NCI-H2081 (cell line): Measurements from ENCODE around the gene SLC16A11.
"Not testable (repeated sequence)": the region's sequence is repeated elsewhere in the genome, so short reads cannot be mapped to it uniquely, and the experiment has no call there.

Source experiments
- DNase-seq, 2 experiments: peaks; one replicate each; lab custom pipeline; 2025; lab: John Stamatoyannopoulos, UW

SLC16A11 gene, protein sequence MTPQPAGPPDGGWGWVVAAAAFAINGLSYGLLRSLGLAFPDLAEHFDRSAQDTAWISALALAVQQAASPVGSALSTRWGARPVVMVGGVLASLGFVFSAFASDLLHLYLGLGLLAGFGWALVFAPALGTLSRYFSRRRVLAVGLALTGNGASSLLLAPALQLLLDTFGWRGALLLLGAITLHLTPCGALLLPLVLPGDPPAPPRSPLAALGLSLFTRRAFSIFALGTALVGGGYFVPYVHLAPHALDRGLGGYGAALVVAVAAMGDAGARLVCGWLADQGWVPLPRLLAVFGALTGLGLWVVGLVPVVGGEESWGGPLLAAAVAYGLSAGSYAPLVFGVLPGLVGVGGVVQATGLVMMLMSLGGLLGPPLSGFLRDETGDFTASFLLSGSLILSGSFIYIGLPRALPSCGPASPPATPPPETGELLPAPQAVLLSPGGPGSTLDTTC

GRCh38 chr17:7043497-7044198 is at the start of gene SLC16A11:
SLC16A11 (minus strand) TSS chr17:7044092; CDS start chr17:7043513, 579 bp downstream.
- DNase-seq: peak; percentile 75 to 84

DNA sequence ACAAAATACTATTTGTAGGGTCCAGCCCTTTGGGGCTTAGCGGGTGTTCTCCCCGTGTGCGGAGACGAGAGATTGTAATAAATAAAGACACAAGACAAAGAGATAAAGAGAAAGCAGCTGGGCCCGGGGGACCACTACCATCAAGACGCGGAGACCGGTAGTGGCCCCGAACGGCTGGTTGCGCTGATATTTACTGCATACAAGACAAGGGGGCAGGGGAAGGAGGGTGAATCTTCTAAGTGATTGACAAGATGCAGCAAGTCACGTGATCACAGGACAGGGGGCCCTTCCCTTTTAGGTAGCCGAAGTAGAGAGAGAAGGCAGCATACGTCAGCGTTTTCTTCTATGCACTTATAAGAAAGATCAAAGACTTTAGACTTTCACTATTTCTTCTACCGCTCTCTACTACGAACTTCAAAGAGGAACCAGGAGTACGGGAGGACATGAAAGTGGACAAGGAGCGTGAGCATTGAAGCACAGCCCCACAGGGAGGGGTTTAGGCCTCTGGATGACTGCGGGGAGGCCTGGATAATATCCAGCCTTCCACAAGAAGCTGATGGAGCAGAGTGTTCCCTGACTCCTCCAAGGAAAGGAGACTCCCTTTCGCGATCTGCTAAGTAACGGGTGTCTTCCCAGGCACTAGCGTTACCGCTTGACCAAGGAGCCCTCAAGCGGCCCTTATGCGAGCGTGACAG is 47.6 kb upstream of the SLC16A11 start:
- DNase-seq: not testable (repeated sequence)

- DNase-seq: not testable (repeated sequence)
These were observed 45.7 kb upstream of the SLC16A11 start for GRCh38 chr17:7089570-7089969.

- DNase-seq: not testable (repeated sequence)
These were observed 44.5 kb upstream of the SLC16A11 start for GRCh38 chr17:7088442-7088841.

- DNase-seq: no peak
These were observed 40.2 kb upstream of the SLC16A11 start for GRCh38 chr17:7084088-7084487.

DNA sequence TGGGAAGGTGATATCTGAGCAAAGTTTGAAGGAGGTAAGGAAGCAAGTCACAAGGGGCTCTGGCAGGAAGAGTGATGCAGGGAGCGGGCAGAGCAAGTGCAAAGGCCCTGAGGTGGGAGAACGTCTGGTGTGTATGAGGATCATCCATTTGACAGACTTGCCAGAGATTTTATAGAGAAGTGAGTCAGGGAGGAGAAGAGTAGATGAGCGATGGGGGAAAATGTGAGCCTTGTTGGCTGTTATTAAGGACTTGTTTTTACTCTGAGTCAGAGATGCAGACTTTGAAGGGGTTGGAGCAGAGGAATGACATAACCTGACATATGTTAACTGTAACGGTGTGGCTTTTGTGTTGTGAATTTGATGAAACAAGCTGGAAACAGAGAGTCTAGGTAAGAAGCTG is 39.7 kb upstream of the SLC16A11 start:
- DNase-seq: no peak

DNA sequence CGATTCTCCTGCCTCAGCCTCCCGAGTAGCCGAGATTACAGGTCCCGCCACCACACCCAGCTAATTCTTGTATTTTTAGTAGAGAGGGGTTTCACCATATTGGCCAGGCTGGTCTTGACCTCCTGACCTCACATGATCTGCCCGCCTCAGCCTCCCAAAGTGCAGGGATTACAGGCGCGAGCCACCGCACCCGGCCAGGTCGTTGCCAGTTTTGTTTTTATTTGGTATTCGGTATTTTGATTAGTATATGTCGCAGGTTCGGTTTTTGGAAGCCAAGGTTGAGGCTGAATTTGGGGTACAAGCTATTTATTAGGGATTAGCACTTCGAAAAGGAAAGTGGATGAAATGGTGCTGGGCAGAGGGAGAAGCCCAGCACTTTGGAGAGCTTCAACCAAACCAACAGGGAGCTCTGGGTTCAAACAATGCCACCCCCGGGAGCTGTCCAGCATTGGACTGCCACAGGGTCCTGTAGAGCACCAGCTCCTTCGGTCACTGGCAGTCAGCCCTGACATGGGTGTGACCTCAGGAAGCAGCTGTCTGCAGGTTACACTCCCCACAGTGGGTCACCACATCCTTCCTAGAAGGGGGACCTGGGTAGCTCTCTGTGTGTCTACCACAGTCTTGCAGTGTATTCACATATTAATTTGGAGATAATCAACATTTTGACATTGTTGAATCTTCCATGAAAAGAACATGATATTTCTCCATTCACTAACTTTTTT is 37.6 kb upstream of the SLC16A11 start:
- DNase-seq: no peak

- DNase-seq: no peak
These were observed 36.7 kb upstream of the SLC16A11 start for GRCh38 chr17:7080456-7081041.

GRCh38 chr17:7079581-7080455 is 35.9 kb upstream of the SLC16A11 start, which contains the start of gene CLEC10A:
CLEC10A (minus strand) TSS chr17:7080251; CDS start chr17:7078812, 1,439 bp downstream.
- DNase-seq: no peak

DNA sequence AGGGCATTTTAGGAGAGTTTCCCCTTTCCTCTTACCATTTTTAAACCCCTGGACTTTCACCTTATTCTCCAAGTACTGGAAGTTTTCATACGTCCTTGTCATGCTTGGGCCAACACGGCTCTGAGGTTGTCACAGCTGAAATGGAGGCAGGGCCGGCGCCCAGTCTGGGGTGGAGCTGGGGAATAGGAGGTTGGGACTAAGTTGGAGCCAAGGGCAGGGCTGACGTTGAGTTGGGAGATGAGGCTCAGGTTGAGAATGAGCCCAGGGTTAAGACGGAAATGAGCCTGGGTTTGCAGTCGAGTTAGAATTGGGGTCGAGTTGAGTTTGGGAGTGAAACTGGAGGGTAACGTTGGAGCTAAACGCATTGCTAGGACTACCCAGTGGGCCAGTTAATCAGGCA is 34.8 kb upstream of the SLC16A11 start:
- DNase-seq: no peak

DNA sequence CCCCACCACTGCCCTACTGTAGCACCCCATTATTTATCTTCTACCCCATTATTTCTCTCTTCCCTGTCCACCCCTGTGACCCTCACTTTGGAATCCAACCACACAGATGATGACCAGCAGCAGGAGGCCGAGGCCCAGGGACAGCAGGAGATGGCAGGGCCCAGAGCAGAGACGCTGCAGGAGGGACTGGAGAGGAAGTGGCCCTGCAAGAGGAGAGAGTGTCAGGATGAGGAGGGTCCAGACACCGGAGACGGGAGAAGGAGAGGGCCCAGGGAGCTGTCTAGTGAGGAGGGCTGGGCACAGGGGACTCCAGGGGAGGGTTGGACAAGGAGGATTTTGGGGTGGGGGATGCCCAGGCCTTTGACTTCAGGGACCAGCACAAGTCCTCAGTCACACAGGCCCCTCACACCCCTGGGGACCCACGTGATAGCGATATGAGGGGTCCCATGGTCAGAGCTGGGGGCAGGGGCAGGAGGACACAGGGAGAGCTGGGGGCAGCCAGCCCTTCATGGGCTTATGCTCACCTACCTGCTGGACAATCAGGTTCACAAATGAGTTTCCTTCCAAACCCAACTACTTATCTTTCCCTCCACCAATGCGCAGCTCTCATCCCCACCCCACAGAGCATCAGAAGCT is 34.1 kb upstream of the SLC16A11 start:
- DNase-seq: no peak

GRCh38 chr17:7074931-7075330 is 31.0 kb upstream of the SLC16A11 start:
- no peak for DNase-seq

- DNase-seq: no peak
These were observed 28.5 kb upstream of the SLC16A11 start for GRCh38 chr17:7072406-7072805.

DNA sequence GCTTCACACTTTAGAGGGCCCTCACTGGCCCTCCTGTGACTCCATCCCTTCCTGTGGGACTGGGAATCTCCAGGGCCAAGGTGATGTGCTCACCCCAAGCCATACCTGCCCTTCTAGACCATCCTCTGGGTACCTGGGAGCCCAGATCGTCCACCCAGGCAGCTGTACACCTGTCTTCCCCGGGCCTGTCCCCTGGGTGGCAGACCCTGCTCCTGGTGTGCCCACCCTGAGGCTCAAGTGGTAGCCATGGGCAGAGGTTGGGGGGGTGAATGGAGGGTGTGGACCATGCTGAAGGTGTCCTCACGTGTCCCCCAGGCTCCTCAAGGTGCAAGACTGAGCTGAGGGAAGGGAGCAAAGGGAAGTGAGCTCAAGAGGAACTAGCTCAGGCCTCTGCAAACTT is 26.8 kb upstream of the SLC16A11 start:
- DNase-seq: no peak

DNA sequence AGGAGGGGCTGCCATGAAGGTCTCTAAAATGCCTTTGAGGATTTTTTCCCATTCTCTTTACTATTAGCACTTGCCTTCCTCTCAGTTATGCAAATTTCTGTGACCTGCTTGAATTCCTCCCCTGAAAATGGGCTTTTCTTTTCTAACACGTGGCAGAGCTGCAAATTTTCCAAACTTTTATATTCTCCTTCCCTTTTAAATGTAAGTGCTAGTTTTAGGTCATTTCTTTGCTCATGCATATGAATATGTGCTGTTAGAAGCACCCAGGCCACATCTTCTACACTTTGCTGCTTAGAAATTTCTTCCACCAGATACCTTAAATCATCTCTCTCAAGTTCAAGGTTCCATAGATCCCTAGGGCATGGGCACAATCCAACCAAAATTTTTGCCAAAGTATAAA is 24.4 kb upstream of the SLC16A11 start:
- DNase-seq: no peak

GRCh38 chr17:7067198-7067597 is 23.3 kb upstream of the SLC16A11 start:
- DNase-seq: no peak

GRCh38 chr17:7064261-7064660 is 20.4 kb upstream of the SLC16A11 start:
- DNase-seq: no peak

DNA sequence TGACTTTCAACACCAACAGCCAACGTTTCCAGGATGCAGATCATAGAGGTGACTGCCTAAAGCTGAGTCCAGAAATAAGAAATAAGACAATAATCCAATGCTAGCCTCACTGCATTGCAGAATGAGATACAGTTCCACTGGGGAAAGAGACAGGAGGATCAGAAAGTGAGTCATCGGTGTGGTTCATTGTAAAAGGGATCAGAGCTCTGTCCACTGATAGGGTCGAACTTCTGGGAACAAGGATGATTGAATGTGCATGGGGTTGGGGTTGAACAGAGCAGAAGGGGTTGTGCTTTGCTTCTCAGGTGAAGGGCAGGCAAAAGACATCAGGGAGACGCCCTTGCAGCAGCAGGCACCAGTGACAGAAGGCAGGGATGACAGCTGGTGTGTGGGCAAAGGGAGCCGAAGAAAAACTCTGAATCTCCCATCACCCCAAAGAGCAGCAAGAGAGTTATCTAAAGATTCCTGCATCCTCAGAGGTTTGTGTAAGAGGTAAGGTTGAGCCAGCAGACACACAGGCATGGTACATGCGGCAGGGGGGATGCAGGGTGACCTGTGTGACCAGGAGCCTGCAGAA is 19.7 kb upstream of the SLC16A11 start:
- no peak for DNase-seq

DNA sequence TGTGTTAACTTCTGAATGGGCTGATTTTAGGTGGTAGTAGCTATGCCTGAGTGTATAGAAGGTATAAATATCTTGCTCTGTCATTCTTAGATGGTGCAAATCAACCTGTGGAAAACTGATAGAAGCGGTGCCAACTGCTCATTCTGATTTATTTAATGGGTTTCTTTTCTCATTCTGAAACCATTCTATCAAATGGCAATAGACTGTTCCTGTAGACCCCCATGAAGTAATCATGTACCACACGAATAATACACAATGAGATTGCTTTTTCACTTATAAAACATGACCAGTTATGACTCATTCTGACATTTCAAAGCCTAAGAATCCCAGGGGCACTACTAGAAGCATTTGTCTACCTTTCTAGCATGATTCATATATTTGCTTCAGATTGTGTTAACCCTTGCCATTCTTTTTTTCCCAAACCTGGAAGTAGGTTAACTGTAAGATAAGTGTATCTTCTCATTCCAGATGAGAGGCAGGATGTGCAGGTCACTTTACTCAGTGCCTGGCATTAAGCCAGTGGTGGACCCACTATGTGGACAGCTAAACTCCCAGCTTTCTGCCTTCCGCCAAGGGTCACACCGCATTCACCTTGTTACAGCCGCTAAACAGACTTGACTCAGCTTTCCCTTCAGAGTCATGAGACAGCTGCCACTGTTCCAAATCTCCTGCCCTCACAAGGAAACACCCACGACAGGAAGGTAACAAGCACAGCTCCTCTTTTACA is 16.4 kb upstream of the SLC16A11 start:
- DNase-seq: no peak
